Peyer's patch (tissue), 4 donors: Measurements from ENCODE around the gene AMBN. TPM values are rescaled to one million over a fixed set of nuclear protein-coding genes. Genes with fewer than 3 reads are reported as not detected.

ENCODE experiments used
- DNase-seq, 3 donors: peaks; one replicate each; pipeline ENCODE4 v3.0.0-alpha.2; 2017 to 2019
- H3K27ac ChIP-seq, 4 donors: fragments of 200-600 bp; sonication (generic); one replicate each; pipeline ENCODE4 v1.5.1; 2016 to 2019
- H3K27me3 ChIP-seq, 2 donors: fragments of 200-600 bp; sonication (generic); one replicate each; pipeline ENCODE4 v1.5.1; 2019
- H3K36me3 ChIP-seq, 3 donors: fragments of 200-600 bp; sonication (generic); one replicate each; pipeline ENCODE4 v1.5.1; 2016 to 2019
- H3K4me1 ChIP-seq, 4 donors: fragments of 200-600 bp; sonication (generic); one replicate each; pipeline ENCODE4 v1.5.1; 2016 to 2019
- H3K4me3 ChIP-seq, 4 donors: fragments of 200-600 bp; sonication (generic); 1 replicate in 3 of 4; 2 replicates in 1 of 4; pipeline ENCODE4 v1.5.1; 2016 to 2019; ENCODE audit warnings: mild to moderate bottlenecking in 1 of 4
- H3K9me3 ChIP-seq, 4 donors: fragments of 200-600 bp; sonication (generic); one replicate each; pipeline ENCODE4 v1.5.1; 2016 to 2019; ENCODE audit warnings: mild to moderate bottlenecking in 1 of 4
- CTCF ChIP-seq, 6 experiments: fragments of 450-650 bp in 4 of 6; fragments of 200-600 bp in 2 of 6; sonication (generic) in 1 of 6; IDR thresholded peaks; one replicate each; pipeline ENCODE4 v1.5.1; 2017 to 2019; ENCODE audit warnings: antibody characterized with exemption in 6 of 6, mild to moderate bottlenecking in 3 of 6, moderate library complexity in 1 of 6
- POLR2A ChIP-seq, 2 donors: fragments of 450-650 bp; IDR thresholded peaks; one replicate each; pipeline ENCODE4 v1.5.1; 2017; ENCODE audit warnings: antibody characterized with exemption in 2 of 2, mild to moderate bottlenecking in 2 of 2, moderate library complexity in 2 of 2
- total RNA-seq, 4 donors: library from RNA; depleted of rRNA; stranded (reverse); fragments of >200 nt; gene quantifications; one replicate each; pipeline ENCODE4 v1.1.0, GENCODE V29; 2016

AMBN gene
- total RNA-seq, 4 donors from 2014 or later, result not detected

DNA sequence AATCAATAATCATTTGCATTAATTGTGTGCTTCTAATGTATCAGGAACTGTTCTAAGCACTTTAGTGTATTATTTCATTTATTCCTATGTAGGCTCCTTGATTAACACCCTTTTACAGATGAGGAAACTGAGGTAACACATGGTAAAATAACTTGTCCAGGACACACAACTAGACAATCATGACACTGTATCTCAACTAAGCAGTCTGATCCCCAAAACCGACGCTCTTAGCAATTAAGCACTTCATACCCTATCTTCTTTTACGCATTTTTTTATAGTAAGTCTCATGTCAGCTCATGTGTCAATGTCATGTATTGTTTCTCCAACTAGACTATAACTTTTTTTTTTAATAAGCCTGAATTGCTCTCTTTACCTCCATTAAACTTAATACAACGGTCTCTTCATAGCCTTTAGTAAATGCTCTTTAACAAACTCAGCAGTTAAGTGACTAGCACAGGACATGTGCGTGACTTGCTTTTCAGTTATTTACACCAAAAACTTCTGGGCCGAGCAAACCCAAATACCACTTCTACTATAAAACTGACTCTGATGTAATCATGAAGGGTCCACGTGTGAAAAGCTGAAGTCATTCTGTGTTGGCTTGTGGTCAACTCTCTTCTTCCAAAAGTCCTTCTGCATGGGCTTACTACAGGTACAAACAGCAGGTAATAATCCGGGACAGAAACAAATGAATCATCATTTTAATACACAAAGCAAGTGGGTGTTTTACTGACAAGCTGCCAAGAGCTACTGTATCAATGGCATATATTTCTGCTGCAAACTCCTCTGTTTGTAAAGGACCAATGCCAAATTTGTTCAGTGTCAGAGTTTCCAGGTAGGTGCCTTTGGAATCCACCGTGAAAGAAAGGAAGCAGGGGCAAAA, 7.9 kb upstream of the AMBN start:
- no peaks in the 10 kb centered on the region for H3K4me1 ChIP-seq
- no peaks in the 10 kb centered on the region for H3K9me3 ChIP-seq
- TF ChIP-seq CTCF (IDR thresholded peaks at IDR 0.05), result no peak
- no peak overlapping the region for H3K27ac ChIP-seq
- DNase-seq, result no peak
- H3K4me3 ChIP-seq, result no peak overlapping the region
- no peaks in the 10 kb centered on the region for H3K36me3 ChIP-seq
- no peaks in the 10 kb centered on the region for H3K27me3 ChIP-seq

GRCh38 chr4:70586841-70587240, 5.2 kb upstream of the AMBN start:
- no peaks in the 10 kb centered on the region for H3K27me3 ChIP-seq
- no peaks in the 10 kb centered on the region for H3K36me3 ChIP-seq
- no peak for DNase-seq
- no peaks in the 10 kb centered on the region for H3K4me1 ChIP-seq
- H3K4me3 ChIP-seq, result no peak overlapping the region
- no peak overlapping the region for H3K27ac ChIP-seq
- TF ChIP-seq CTCF (IDR thresholded peaks at IDR 0.05), result no peak
- TF ChIP-seq POLR2A (IDR thresholded peaks at IDR 0.05), result no peak
- no peaks in the 10 kb centered on the region for H3K9me3 ChIP-seq

DNA sequence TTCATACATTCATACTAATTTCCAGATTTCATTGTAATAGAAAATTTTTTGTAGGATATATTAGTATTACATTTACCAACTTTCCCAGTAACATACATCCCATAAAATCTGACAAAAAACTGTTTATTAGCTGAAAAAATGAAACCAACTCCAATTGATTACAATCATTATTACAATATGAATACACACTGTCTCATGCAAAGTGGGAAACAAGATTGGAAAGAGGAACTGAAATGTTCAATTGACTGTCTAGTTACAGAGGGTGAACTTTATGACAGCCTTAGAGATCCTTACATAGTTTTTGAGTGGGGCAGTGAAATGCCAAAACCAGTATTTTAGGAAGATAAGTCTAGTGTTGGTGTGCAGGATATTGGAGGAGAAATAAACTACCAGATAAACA, 2.3 kb upstream of the AMBN start:
- DNase-seq, result no peak
- TF ChIP-seq CTCF (IDR thresholded peaks at IDR 0.05), result no peak
- no peak for TF ChIP-seq POLR2A (IDR thresholded peaks at IDR 0.05)
- no peaks in the 10 kb centered on the region for H3K36me3 ChIP-seq
- no peak overlapping the region for H3K27ac ChIP-seq
- no peak overlapping the region for H3K4me3 ChIP-seq
- H3K27me3 ChIP-seq, result no peaks in the 10 kb centered on the region
- no peaks in the 10 kb centered on the region for H3K4me1 ChIP-seq
- no peaks in the 10 kb centered on the region for H3K9me3 ChIP-seq

- H3K4me1 ChIP-seq, result no peaks in the 10 kb centered on the region
- H3K36me3 ChIP-seq, result no peaks in the 10 kb centered on the region
- no peak overlapping the region for H3K27ac ChIP-seq
- no peaks in the 10 kb centered on the region for H3K27me3 ChIP-seq
- no peak overlapping the region for H3K4me3 ChIP-seq
- no peaks in the 10 kb centered on the region for H3K9me3 ChIP-seq
- no peak for DNase-seq
- TF ChIP-seq POLR2A (IDR thresholded peaks at IDR 0.05) (no peak), CTCF (IDR thresholded peaks at IDR 0.05) (no peak)
Observed at GRCh38 chr4:70594196-70594595, 2.1 kb downstream of the AMBN start.

GRCh38 chr4:70600305-70600704, 8.2 kb downstream of the AMBN start:
- Histone ChIP-seq H3K9me3 (no peaks in the 10 kb centered on the region), H3K4me1 (no peaks in the 10 kb centered on the region), H3K4me3 (no peak overlapping the region), H3K27ac (no peak overlapping the region), H3K27me3 (no peaks in the 10 kb centered on the region), H3K36me3 (no peaks in the 10 kb centered on the region)
- no peak for DNase-seq
- TF ChIP-seq CTCF (IDR thresholded peaks at IDR 0.05) (no peak), POLR2A (IDR thresholded peaks at IDR 0.05) (no peak)
